Endothelial cell of umbilical vein (primary cell): ENCODE results near the gene EAF1.

Experiments
- CTCF ChIP-seq, 2 donors: IDR thresholded peaks; 1 replicate in 1 of 2; 2 replicates in 1 of 2; pipeline ENCODE4 v1.5.1; 2011; ENCODE audit warnings: low read length in 2 of 2, mild to moderate bottlenecking in 2 of 2, moderate library complexity in 2 of 2, control low read depth in 1 of 2, inconsistent platforms in 1 of 2, low read depth in 1 of 2; ENCODE audit not compliant: insufficient read depth in 1 of 2; ENCODE audit errors: extremely low read depth in 1 of 2
- POLR2AphosphoS5 ChIP-seq: IDR thresholded peaks from 2 replicates; pipeline ENCODE4 v1.6.1; 2012; ENCODE audit warnings: low read depth, mild to moderate bottlenecking, control low read depth, low read length, moderate library complexity; ENCODE audit not compliant: insufficient read depth

GRCh38 chr3:15478640-15478979, 51.2 kb downstream of the EAF1 start:
- no peak for TF ChIP-seq POLR2AphosphoS5
- no peak for TF ChIP-seq CTCF (IDR thresholded peaks at IDR 0.05; ENCODE audit: extremely low read depth in 1 of 2, insufficient read depth in 1 of 2, low read depth in 1 of 2, low read length in 2 of 2)
